Stimulated activated CD4-positive, alpha-beta T cell treated with anti-CD3 and anti-CD28 coated beads, Interleukin-4, amount 100 ng/mL, for 24 hours (primary cell): ENCODE data around the gene MPDZ.

Experiments used
- DNase-seq: peaks from one replicate; pipeline ENCODE4 v3.0.0-alpha.2; 2020

Gene MPDZ, protein sequence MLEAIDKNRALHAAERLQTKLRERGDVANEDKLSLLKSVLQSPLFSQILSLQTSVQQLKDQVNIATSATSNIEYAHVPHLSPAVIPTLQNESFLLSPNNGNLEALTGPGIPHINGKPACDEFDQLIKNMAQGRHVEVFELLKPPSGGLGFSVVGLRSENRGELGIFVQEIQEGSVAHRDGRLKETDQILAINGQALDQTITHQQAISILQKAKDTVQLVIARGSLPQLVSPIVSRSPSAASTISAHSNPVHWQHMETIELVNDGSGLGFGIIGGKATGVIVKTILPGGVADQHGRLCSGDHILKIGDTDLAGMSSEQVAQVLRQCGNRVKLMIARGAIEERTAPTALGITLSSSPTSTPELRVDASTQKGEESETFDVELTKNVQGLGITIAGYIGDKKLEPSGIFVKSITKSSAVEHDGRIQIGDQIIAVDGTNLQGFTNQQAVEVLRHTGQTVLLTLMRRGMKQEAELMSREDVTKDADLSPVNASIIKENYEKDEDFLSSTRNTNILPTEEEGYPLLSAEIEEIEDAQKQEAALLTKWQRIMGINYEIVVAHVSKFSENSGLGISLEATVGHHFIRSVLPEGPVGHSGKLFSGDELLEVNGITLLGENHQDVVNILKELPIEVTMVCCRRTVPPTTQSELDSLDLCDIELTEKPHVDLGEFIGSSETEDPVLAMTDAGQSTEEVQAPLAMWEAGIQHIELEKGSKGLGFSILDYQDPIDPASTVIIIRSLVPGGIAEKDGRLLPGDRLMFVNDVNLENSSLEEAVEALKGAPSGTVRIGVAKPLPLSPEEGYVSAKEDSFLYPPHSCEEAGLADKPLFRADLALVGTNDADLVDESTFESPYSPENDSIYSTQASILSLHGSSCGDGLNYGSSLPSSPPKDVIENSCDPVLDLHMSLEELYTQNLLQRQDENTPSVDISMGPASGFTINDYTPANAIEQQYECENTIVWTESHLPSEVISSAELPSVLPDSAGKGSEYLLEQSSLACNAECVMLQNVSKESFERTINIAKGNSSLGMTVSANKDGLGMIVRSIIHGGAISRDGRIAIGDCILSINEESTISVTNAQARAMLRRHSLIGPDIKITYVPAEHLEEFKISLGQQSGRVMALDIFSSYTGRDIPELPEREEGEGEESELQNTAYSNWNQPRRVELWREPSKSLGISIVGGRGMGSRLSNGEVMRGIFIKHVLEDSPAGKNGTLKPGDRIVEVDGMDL (N-terminal part only)

GRCh38 chr9:13279284-13280141 is at the start of gene MPDZ:
MPDZ (minus strand) TSS chr9:13279692; CDS start chr9:13250315, 29,377 bp downstream.
- DNase-seq, result no peak

GRCh38 chr9:13324988-13325387 is 45.5 kb upstream of the MPDZ start:
- no peak for DNase-seq

DNA sequence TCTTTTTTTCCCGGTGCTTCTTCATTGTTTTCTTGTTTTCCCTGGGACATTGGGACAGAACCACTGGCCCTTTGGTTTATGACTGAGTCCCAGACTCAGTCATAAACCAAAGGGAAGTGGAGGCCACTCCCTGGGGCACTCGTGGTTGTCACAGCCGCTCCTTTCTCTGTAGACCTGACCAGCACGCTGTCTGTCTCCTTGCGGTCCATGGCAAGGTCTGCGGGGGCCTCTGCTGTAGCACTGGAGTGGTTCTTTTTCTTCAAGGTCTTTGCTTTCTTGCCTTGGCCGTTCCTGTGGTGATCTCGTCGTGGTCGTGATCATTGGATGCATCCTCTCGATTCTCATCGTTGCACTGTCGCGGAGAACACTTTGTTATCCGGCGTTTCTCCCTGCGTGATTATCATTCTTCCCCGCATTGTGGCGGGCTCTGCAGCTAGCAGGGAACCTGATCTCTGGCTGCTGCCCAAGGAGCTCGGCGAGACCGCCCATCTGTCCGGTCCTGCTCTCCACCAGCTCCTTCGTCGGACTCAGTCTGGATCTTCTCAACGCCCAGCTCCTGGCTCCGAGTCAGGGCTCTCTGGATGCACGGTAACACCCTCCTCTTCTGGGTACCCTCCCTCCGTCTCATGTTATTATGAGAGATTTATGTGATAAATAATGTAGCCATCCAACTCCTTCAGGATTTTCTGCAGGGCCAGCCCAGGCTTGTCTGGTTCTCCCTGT is 43.5 kb upstream of the MPDZ start:
- DNase-seq, result no peak

GRCh38 chr9:13318027-13318426 is 38.5 kb upstream of the MPDZ start:
- DNase-seq, result no peak

DNA sequence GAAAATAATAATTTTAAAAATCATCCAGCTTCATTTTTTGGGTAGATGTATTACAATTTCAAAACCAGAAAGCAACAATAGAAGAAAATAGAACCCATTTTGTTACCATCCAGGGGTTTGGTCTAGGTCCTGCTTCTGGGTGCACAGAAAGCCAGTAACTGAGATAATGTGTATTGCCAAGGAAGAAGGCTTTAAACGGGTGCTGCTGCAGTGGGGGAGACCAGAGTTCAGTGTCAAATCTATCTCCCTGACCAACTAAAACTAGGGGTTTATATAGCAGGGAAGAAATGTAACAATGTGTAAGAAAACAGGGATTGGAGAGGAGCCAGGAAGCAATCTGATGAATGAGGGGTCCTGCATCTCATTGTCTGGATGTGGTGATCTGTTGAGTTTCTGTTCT is 17.5 kb upstream of the MPDZ start:
- DNase-seq, result no peak

- DNase-seq, result no peak
Observed at GRCh38 chr9:13295556-13295955, 16.1 kb upstream of the MPDZ start.

DNA sequence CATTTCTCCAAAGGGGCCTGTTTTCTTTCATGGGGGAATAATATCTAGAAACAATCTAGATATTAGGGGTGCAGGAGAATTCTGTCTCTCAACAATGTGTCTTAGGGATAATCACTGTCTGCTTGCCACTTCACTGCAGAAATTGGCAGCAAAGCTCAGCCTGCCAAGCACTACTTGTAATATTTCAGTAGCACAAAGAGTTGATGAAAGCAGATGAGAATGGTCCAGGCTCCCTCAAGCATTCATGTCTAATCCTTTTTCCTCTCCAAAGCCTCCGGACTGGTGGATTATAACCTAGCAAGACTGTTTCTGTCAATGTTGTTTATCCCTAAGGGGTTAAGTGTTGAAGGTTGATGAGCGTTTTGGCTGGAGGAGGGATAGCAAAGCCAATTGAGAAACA is 13.3 kb upstream of the MPDZ start:
- DNase-seq, result no peak

GRCh38 chr9:13292158-13292557 is 12.7 kb upstream of the MPDZ start:
- DNase-seq, result no peak

GRCh38 chr9:13291718-13292117 is 12.2 kb upstream of the MPDZ start:
- no peak for DNase-seq

GRCh38 chr9:13284011-13284410 is 4.5 kb upstream of the MPDZ start:
- no peak for DNase-seq

- no peak for DNase-seq
Observed at GRCh38 chr9:13282998-13283397, 3.5 kb upstream of the MPDZ start.

GRCh38 chr9:13281356-13282016 is 2.0 kb upstream of the MPDZ start:
- DNase-seq, result no peak

DNA sequence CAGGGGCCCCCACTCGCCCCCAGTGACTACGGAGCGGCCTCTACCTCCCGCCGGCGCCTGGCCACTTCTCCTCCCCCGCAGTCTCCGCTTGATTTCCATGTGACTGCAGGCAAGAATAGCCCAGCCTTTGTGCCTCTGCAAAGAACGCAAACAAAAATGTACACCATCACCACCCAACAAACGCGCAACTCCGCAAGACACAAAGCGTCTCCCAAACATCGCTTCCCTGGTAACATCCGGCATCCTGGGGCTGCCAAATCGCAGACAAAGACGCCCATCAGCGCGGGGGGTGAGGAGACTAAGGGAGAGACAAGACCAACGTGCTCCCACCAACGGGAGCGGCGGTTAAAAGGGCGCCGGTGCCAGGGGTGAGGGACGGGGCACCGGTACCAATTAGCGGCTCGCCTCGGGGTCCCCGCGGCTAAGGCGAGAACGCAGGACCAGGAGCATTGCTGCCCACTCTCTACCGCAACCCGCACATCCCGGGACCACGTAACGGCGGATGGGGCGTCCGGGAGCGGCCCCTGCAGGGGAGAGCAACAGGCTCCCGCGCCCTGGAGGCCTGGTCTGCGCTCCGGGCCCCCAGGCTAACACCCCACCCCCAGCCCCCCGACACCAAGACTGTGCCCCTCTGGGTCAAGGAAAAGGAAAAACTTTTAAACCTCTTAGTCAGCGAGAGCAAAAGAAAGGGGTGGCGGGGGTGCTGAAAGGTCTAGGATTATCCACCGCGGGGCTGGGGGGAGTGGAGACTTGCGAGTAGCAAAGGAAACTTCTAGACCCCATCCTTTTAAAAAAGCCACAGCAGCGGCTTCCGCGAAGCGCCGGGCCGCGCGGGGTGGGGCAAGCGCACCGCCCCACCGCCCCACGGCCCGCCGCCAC is 885 bp downstream of the MPDZ start:
- DNase-seq, result no peak

GRCh38 chr9:13278023-13278367 is 1.5 kb downstream of the MPDZ start:
- no peak for DNase-seq

- DNase-seq, result no peak
Observed at GRCh38 chr9:13274886-13275641, 4.4 kb downstream of the MPDZ start.

DNA sequence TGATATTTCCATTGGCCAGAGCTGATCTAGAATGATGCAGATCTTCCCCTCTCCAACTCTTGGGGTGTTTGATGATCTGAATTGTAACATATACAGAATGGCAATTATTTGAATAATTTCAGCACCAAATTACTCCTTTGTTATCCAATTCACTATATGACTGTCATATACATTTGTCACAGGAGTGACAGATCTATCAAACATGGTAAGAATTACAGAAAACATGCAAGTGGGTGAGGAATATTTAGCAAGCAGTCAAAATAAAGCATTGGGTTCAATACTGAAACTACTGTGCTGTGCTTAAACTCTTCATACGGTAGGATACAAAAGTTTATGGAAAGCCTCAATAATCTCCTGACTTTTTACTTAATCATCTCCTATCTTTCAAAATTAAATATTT is 8.8 kb downstream of the MPDZ start:
- DNase-seq, result no peak

GRCh38 chr9:13269589-13270452 is 9.7 kb downstream of the MPDZ start:
- no peak for DNase-seq

- no peak for DNase-seq
Observed at GRCh38 chr9:13268469-13268868, 11.0 kb downstream of the MPDZ start.
